HG02588 (cell line): Measurements from ENCODE around the gene TBC1D12.

ENCODE experiments used
- ATAC-seq: cut with Tn5 transposase; IDR thresholded peaks from one replicate; pipeline ENCODE4 v1.9.1; 2021; ENCODE audit warnings: mild to moderate bottlenecking, moderate library complexity; ENCODE audit not compliant: unreplicated experiment

TBC1D12 gene

GRCh38 chr10:94405406-94405805 lies 3.1 kb downstream of the TBC1D12 start:
- ATAC-seq = no peak

GRCh38 chr10:94407668-94408067 lies 5.3 kb downstream of the TBC1D12 start:
- ATAC-seq = no peak

GRCh38 chr10:94409021-94409657 lies 6.8 kb downstream of the TBC1D12 start:
- ATAC-seq = no peak

GRCh38 chr10:94411304-94411703 lies 9.0 kb downstream of the TBC1D12 start:
- ATAC-seq = no peak

- ATAC-seq = no peak
Observed at GRCh38 chr10:94412449-94412848, 10.1 kb downstream of the TBC1D12 start.

GRCh38 chr10:94413361-94413760 lies 11.0 kb downstream of the TBC1D12 start:
- no peak for ATAC-seq

- ATAC-seq = no peak
Observed at GRCh38 chr10:94416896-94417295, 14.6 kb downstream of the TBC1D12 start.

GRCh38 chr10:94417321-94417720 lies 15.0 kb downstream of the TBC1D12 start:
- no peak for ATAC-seq

- ATAC-seq = no peak
Observed at GRCh38 chr10:94420516-94420915, 18.2 kb downstream of the TBC1D12 start.

GRCh38 chr10:94420998-94421528 lies 18.7 kb downstream of the TBC1D12 start:
- no peak for ATAC-seq

- ATAC-seq = no peak
Observed at GRCh38 chr10:94423627-94424026, 21.3 kb downstream of the TBC1D12 start.

GRCh38 chr10:94424714-94425337 lies 22.5 kb downstream of the TBC1D12 start:
- no peak for ATAC-seq

GRCh38 chr10:94425942-94426341 lies 23.6 kb downstream of the TBC1D12 start:
- ATAC-seq = no peak

- ATAC-seq = no peak
Observed at GRCh38 chr10:94427166-94427565, 24.8 kb downstream of the TBC1D12 start.

- ATAC-seq = no peak
Observed at GRCh38 chr10:94428766-94429707, 26.7 kb downstream of the TBC1D12 start.

GRCh38 chr10:94430701-94431100 lies 28.4 kb downstream of the TBC1D12 start:
- ATAC-seq = no peak

GRCh38 chr10:94432443-94432842 lies 30.1 kb downstream of the TBC1D12 start:
- no peak for ATAC-seq

- no peak for ATAC-seq
Observed at GRCh38 chr10:94439275-94439861, 37.0 kb downstream of the TBC1D12 start.

- ATAC-seq = no peak
Observed at GRCh38 chr10:94440096-94440495, 37.8 kb downstream of the TBC1D12 start.

GRCh38 chr10:94443047-94443446 lies 40.7 kb downstream of the TBC1D12 start:
- no peak for ATAC-seq

GRCh38 chr10:94443549-94443948 lies 41.2 kb downstream of the TBC1D12 start:
- ATAC-seq = no peak
